T-helper 17 cell (primary cell): ENCODE results near the gene PLD2. TPM values are rescaled to one million over a fixed set of nuclear protein-coding genes. Genes with fewer than 3 reads are reported as not detected.
"Not testable (repeated sequence)": the region's sequence is repeated elsewhere in the genome, so short reads cannot be mapped to it uniquely, and the experiment has no call there.

ENCODE experiments used
- ATAC-seq: fragments of 150-1000 bp; cut with Tn5 transposase; 2 replicates; pipeline ENCODE4 v1.10.0; 2021; ENCODE audit warnings: mild to moderate bottlenecking, moderate library complexity
- DNase-seq, 3 donors: peaks; one replicate each; pipeline versions ENCODE4 v3.0.0 to v3.0.0-alpha.2; 2020 to 2021
- H3K9me3 ChIP-seq: one replicate; pipeline ENCODE4 v1.7.0; 2013; ENCODE audit warnings: low read length, mild to moderate bottlenecking; ENCODE audit not compliant: control insufficient read depth, poor library complexity, severe bottlenecking
- H3K27ac Mint-ChIP-seq: one replicate; pipeline ENCODE4 v1.8.0; 2022; ENCODE audit warnings: mild to moderate bottlenecking, moderate library complexity, mixed read lengths
- H3K27me3 Mint-ChIP-seq: one replicate; pipeline ENCODE4 v1.8.0; 2022; ENCODE audit warnings: mixed read lengths
- H3K36me3 Mint-ChIP-seq: one replicate; pipeline ENCODE4 v1.8.0; 2022; ENCODE audit warnings: low read depth, mixed read lengths
- H3K4me1 Mint-ChIP-seq: one replicate; pipeline ENCODE4 v1.8.0; 2022; ENCODE audit warnings: mild to moderate bottlenecking, mixed read lengths
- H3K4me3 Mint-ChIP-seq: one replicate; pipeline ENCODE4 v1.8.0; 2022; ENCODE audit warnings: mild to moderate bottlenecking, moderate library complexity, mixed read lengths
- total RNA-seq, 4 donors: library from RNA in 2 of 4; stranded (reverse) in 2 of 4; gene quantifications; one replicate each; pipeline ENCODE4 v1.2.3 and lab custom pipeline; 2022 to 2026

PLD2 gene
- total RNA-seq, 2 donors from 2014 or later, result 30.6 to 32.8 TPM

GRCh38 chr17:4806456-4806776 lies 536 bp upstream of the PLD2 start:
- H3K27me3 Mint-ChIP-seq, result no peaks in the 10 kb centered on the region
- H3K36me3 Mint-ChIP-seq, result peaks cover 6% of the 10 kb centered on the region
- peaks cover 13% of the 10 kb centered on the region for H3K4me1 Mint-ChIP-seq
- H3K27ac Mint-ChIP-seq, result no peak overlapping the region
- DNase-seq (no peak), ATAC-seq (no peak)
- peak overlapping the region; percentile 82 for H3K4me3 Mint-ChIP-seq
- H3K9me3 ChIP-seq, result no peaks in the 10 kb centered on the region

- no peaks in the 10 kb centered on the region for H3K27me3 Mint-ChIP-seq
- H3K27ac Mint-ChIP-seq, result no peak overlapping the region
- peaks cover 6% of the 10 kb centered on the region for H3K36me3 Mint-ChIP-seq
- ATAC-seq (no peak), DNase-seq (no peak)
- H3K4me3 Mint-ChIP-seq, result peak overlapping the region; percentile 85
- H3K4me1 Mint-ChIP-seq, result peaks cover 15% of the 10 kb centered on the region
- H3K9me3 ChIP-seq, result no peaks in the 10 kb centered on the region
Measured at GRCh38 chr17:4807605-4808377, 839 bp downstream of the PLD2 start.

- Mint-ChIP-seq H3K36me3 (peaks cover 6% of the 10 kb centered on the region), H3K27me3 (no peaks in the 10 kb centered on the region), H3K4me3 (peak overlapping the region; percentile 85), H3K27ac (no peak overlapping the region), H3K4me1 (peaks cover 16% of the 10 kb centered on the region)
- H3K9me3 ChIP-seq, result no peaks in the 10 kb centered on the region
- ATAC-seq (no peak), DNase-seq (no peak)
Measured at GRCh38 chr17:4808378-4808767, 1.4 kb downstream of the PLD2 start.

- no peaks in the 10 kb centered on the region for H3K9me3 ChIP-seq
- H3K4me3 Mint-ChIP-seq, result no peak overlapping the region
- H3K27ac Mint-ChIP-seq, result no peak overlapping the region
- peaks cover 19% of the 10 kb centered on the region for H3K4me1 Mint-ChIP-seq
- no peaks in the 10 kb centered on the region for H3K27me3 Mint-ChIP-seq
- ATAC-seq, result no peak
- H3K36me3 Mint-ChIP-seq, result peaks cover 10% of the 10 kb centered on the region
- no peak for DNase-seq
Measured at GRCh38 chr17:4810696-4811290, 3.8 kb downstream of the PLD2 start.

- DNase-seq, result no peak
- H3K9me3 ChIP-seq, result no peaks in the 10 kb centered on the region
- no peaks in the 10 kb centered on the region for H3K27me3 Mint-ChIP-seq
- no peak overlapping the region for H3K4me3 Mint-ChIP-seq
- H3K27ac Mint-ChIP-seq, result no peak overlapping the region
- ATAC-seq, result no peak
- peaks cover 17% of the 10 kb centered on the region for H3K4me1 Mint-ChIP-seq
- H3K36me3 Mint-ChIP-seq, result peaks cover 10% of the 10 kb centered on the region
Measured at GRCh38 chr17:4811471-4811870, 4.5 kb downstream of the PLD2 start.

- Mint-ChIP-seq H3K27ac (peak overlapping the region; percentile 56), H3K4me1 (peaks cover 17% of the 10 kb centered on the region), H3K36me3 (peaks cover 10% of the 10 kb centered on the region), H3K27me3 (no peaks in the 10 kb centered on the region), H3K4me3 (no peak overlapping the region)
- ATAC-seq (no peak), DNase-seq (no peak)
- no peaks in the 10 kb centered on the region for H3K9me3 ChIP-seq
Measured at GRCh38 chr17:4812690-4813089, 5.7 kb downstream of the PLD2 start.

- H3K27me3 Mint-ChIP-seq, result no peaks in the 10 kb centered on the region
- no peak overlapping the region for H3K4me3 Mint-ChIP-seq
- peaks cover 9% of the 10 kb centered on the region for H3K4me1 Mint-ChIP-seq
- H3K36me3 Mint-ChIP-seq, result peaks cover 11% of the 10 kb centered on the region
- no peak for ATAC-seq
- no peaks in the 10 kb centered on the region for H3K9me3 ChIP-seq
- peak overlapping the region; percentile 61 for H3K27ac Mint-ChIP-seq
- DNase-seq, result no peak
Measured at GRCh38 chr17:4815043-4815675, 8.2 kb downstream of the PLD2 start.

- Mint-ChIP-seq H3K4me1 (peaks cover 6% of the 10 kb centered on the region), H3K36me3 (peaks cover 7% of the 10 kb centered on the region), H3K4me3 (no peak overlapping the region), H3K27me3 (no peaks in the 10 kb centered on the region), H3K27ac (peak overlapping the region; percentile 45)
- no peaks in the 10 kb centered on the region for H3K9me3 ChIP-seq
- ATAC-seq, result no peak
- no peak for DNase-seq
Measured at GRCh38 chr17:4816826-4817225, 9.9 kb downstream of the PLD2 start.

GRCh38 chr17:4818276-4818675 lies 11.3 kb downstream of the PLD2 start:
- Mint-ChIP-seq H3K27ac (no peak overlapping the region), H3K4me1 (peaks cover 3% of the 10 kb centered on the region), H3K36me3 (peaks cover 7% of the 10 kb centered on the region), H3K27me3 (no peaks in the 10 kb centered on the region), H3K4me3 (no peak overlapping the region)
- ATAC-seq, result no peak
- H3K9me3 ChIP-seq, result no peaks in the 10 kb centered on the region
- DNase-seq, result no peak

- Mint-ChIP-seq H3K36me3 (peaks cover 3% of the 10 kb centered on the region), H3K4me1 (no peaks in the 10 kb centered on the region), H3K27ac (no peak overlapping the region), H3K27me3 (no peaks in the 10 kb centered on the region), H3K4me3 (no peak overlapping the region)
- no peak for ATAC-seq
- DNase-seq, result no peak
- no peaks in the 10 kb centered on the region for H3K9me3 ChIP-seq
Measured at GRCh38 chr17:4822835-4823234, 15.9 kb downstream of the PLD2 start.

- no peak for DNase-seq
- H3K9me3 ChIP-seq, result no peaks in the 10 kb centered on the region
- no peak overlapping the region for H3K4me3 Mint-ChIP-seq
- ATAC-seq, result no peak
- no peaks in the 10 kb centered on the region for H3K4me1 Mint-ChIP-seq
- H3K36me3 Mint-ChIP-seq, result peaks cover 3% of the 10 kb centered on the region
- no peaks in the 10 kb centered on the region for H3K27me3 Mint-ChIP-seq
- H3K27ac Mint-ChIP-seq, result no peak overlapping the region
Measured at GRCh38 chr17:4823373-4824089, 16.6 kb downstream of the PLD2 start.

GRCh38 chr17:4827399-4827798 lies 20.4 kb downstream of the PLD2 start:
- no peaks in the 10 kb centered on the region for H3K36me3 Mint-ChIP-seq
- no peak for ATAC-seq
- no peaks in the 10 kb centered on the region for H3K9me3 ChIP-seq

GRCh38 chr17:4832829-4833177 lies 25.9 kb downstream of the PLD2 start:
- not testable (repeated sequence) for H3K27me3 Mint-ChIP-seq, H3K36me3 Mint-ChIP-seq, DNase-seq, H3K9me3 ChIP-seq
- ATAC-seq, result peak; percentile 20
- Mint-ChIP-seq H3K4me3 (peak overlapping the region; percentile 94), H3K4me1 (peaks cover 29% of the 10 kb centered on the region), H3K27ac (peak overlapping the region; percentile 86)

More at GRCh38 chr17:4827399-4827798, 20.4 kb downstream of the PLD2 start:
- Mint-ChIP-seq H3K27ac (no peak overlapping the region), H3K27me3 (no peaks in the 10 kb centered on the region), H3K4me1 (peaks cover 2% of the 10 kb centered on the region), H3K4me3 (no peak overlapping the region)
- no peak for DNase-seq
